Loucy (cell line): ENCODE results near the gene POP4.
"Not testable (repeated sequence)": the region's sequence is repeated elsewhere in the genome, so short reads cannot be mapped to it uniquely, and the experiment has no call there.

Source experiments
- H2AFZ ChIP-seq: fragments of 200-600 bp; sonication (generic); 2 replicates; pipeline ENCODE4 v1.6.0; 2016; ENCODE audit warnings: antibody characterized with exemption, mild to moderate bottlenecking, low read length, moderate library complexity
- H3F3A ChIP-seq: fragments of 200-600 bp; 2 replicates; pipeline ENCODE4 v1.6.0; 2016; ENCODE audit warnings: antibody characterized with exemption, low read depth, mild to moderate bottlenecking
- H3K27me3 ChIP-seq: fragments of 200-600 bp; sonication (generic); 2 replicates; pipeline ENCODE4 v1.6.1; 2014; ENCODE audit warnings: low read length, mild to moderate bottlenecking; ENCODE audit not compliant: insufficient read depth, poor library complexity, severe bottlenecking
- H3K36me3 ChIP-seq: fragments of 200-600 bp; sonication (generic); 2 replicates; pipeline ENCODE4 v1.6.1; 2016; ENCODE audit warnings: low read length; ENCODE audit not compliant: insufficient read depth
- H3K4me1 ChIP-seq: fragments of 200-600 bp; sonication (generic); 2 replicates; pipeline ENCODE4 v1.5.1; 2014; ENCODE audit warnings: low read length, mild to moderate bottlenecking; ENCODE audit not compliant: insufficient read depth, poor library complexity, severe bottlenecking
- H3K4me2 ChIP-seq: fragments of 200-600 bp; sonication (generic); 2 replicates; pipeline ENCODE4 v1.6.0; 2014; ENCODE audit warnings: antibody characterized with exemption, low read length, low read depth, mild to moderate bottlenecking; ENCODE audit not compliant: poor library complexity, severe bottlenecking
- H3K4me3 ChIP-seq: fragments of 200-600 bp; sonication (generic); 2 replicates; pipeline ENCODE4 v1.5.1; 2014; ENCODE audit warnings: low read length, mild to moderate bottlenecking, mixed read lengths; ENCODE audit not compliant: poor library complexity, severe bottlenecking
- H3K79me2 ChIP-seq: fragments of 200-600 bp; sonication (generic); 2 replicates; pipeline ENCODE4 v1.6.1; 2014; ENCODE audit warnings: low read length; ENCODE audit not compliant: insufficient read depth
- H3K9ac ChIP-seq: fragments of 200-600 bp; sonication (generic); 2 replicates; pipeline ENCODE4 v1.6.0; 2014; ENCODE audit warnings: mild to moderate bottlenecking, low read depth, low read length, moderate library complexity; ENCODE audit not compliant: poor library complexity, severe bottlenecking
- H3K9me2 ChIP-seq: fragments of 200-600 bp; sonication (generic); replicated peaks from 2 replicates; pipeline ENCODE4 v1.6.1; 2016; ENCODE audit warnings: low read depth, low read length, mixed read lengths
- H3K9me3 ChIP-seq: fragments of 200-600 bp; sonication (generic); 2 replicates; pipeline ENCODE4 v1.6.1; 2014; ENCODE audit warnings: mild to moderate bottlenecking, antibody characterized with exemption, low read length, low read depth; ENCODE audit not compliant: insufficient read depth
- H4K20me1 ChIP-seq: fragments of 200-600 bp; sonication (generic); 2 replicates; pipeline ENCODE4 v1.6.0; 2014; ENCODE audit warnings: antibody characterized with exemption, low read length, mild to moderate bottlenecking; ENCODE audit not compliant: insufficient read depth, poor library complexity, severe bottlenecking
- CTCF ChIP-seq: fragments of 200-600 bp; sonication (generic); conservative IDR thresholded peaks from 2 replicates; pipeline ENCODE4 v1.5.1; 2014; ENCODE audit warnings: mild to moderate bottlenecking, antibody characterized with exemption, low read length
- EZH2phosphoT487 ChIP-seq: fragments of 200-600 bp; IDR thresholded peaks from 2 replicates; pipeline ENCODE4 v1.6.1; 2018; ENCODE audit warnings: antibody characterized with exemption, mild to moderate bottlenecking, moderate library complexity, borderline replicate concordance

POP4 gene

GRCh38 chr19:29624489-29625185 lies 18.6 kb downstream of the POP4 start:
- Histone ChIP-seq H3K79me2 (no peaks in the 10 kb centered on the region), H3K4me1 (peaks cover 22% of the 10 kb centered on the region), H3F3A (no peaks in the 10 kb centered on the region), H4K20me1 (no peaks in the 10 kb centered on the region), H2AFZ (no peak overlapping the region), H3K4me2 (no peak overlapping the region), H3K9me3 (no peaks in the 10 kb centered on the region), H3K36me3 (no peaks in the 10 kb centered on the region), H3K4me3 (no peak overlapping the region), H3K9ac (no peak overlapping the region), H3K27me3 (no peaks in the 10 kb centered on the region), H3K9me2 (no peaks in the 10 kb centered on the region)
- TF ChIP-seq EZH2phosphoT487 (no peak), CTCF (no peak)

GRCh38 chr19:29625186-29625651 lies 19.1 kb downstream of the POP4 start:
- Histone ChIP-seq H3K9me2 (no peaks in the 10 kb centered on the region), H3K4me3 (no peak overlapping the region), H3K36me3 (no peaks in the 10 kb centered on the region), H3K4me2 (no peak overlapping the region), H4K20me1 (no peaks in the 10 kb centered on the region), H3F3A (no peaks in the 10 kb centered on the region), H3K27me3 (no peaks in the 10 kb centered on the region), H3K4me1 (peaks cover 21% of the 10 kb centered on the region), H3K9ac (no peak overlapping the region), H3K79me2 (no peaks in the 10 kb centered on the region), H3K9me3 (no peaks in the 10 kb centered on the region), H2AFZ (no peak overlapping the region)
- TF ChIP-seq CTCF (no peak), EZH2phosphoT487 (no peak)

- H3F3A ChIP-seq, result no peaks in the 10 kb centered on the region
- H4K20me1 ChIP-seq, result no peaks in the 10 kb centered on the region
- H3K9me3 ChIP-seq, result no peaks in the 10 kb centered on the region
- TF ChIP-seq EZH2phosphoT487, result no peak
- no peak overlapping the region for H3K4me3 ChIP-seq
- H3K27me3 ChIP-seq, result no peaks in the 10 kb centered on the region
- no peak overlapping the region for H3K4me2 ChIP-seq
- no peak overlapping the region for H3K9ac ChIP-seq
- H2AFZ ChIP-seq, result no peak overlapping the region
- H3K36me3 ChIP-seq, result no peaks in the 10 kb centered on the region
- no peaks in the 10 kb centered on the region for H3K9me2 ChIP-seq
- no peaks in the 10 kb centered on the region for H3K79me2 ChIP-seq
- peaks cover 9% of the 10 kb centered on the region for H3K4me1 ChIP-seq
These were observed 20.3 kb downstream of the POP4 start for GRCh38 chr19:29626386-29626785.

GRCh38 chr19:29626832-29627231 lies 20.7 kb downstream of the POP4 start:
- not testable (repeated sequence) for H3K4me1 ChIP-seq, H3F3A ChIP-seq, H3K27me3 ChIP-seq, H3K9ac ChIP-seq, H3K4me2 ChIP-seq, H3K79me2 ChIP-seq, H3K4me3 ChIP-seq, H3K9me2 ChIP-seq, H4K20me1 ChIP-seq, H3K36me3 ChIP-seq, H3K9me3 ChIP-seq, H2AFZ ChIP-seq
